IPS-NIHi11 (cell line): ENCODE results near the gene SCYGR1.
"Not testable (repeated sequence)": the region's sequence is repeated elsewhere in the genome, so short reads cannot be mapped to it uniquely, and the experiment has no call there.

Source experiments
- DNase-seq: peaks from one replicate; pipeline ENCODE4 v3.0.0; 2012; ENCODE audit warnings: mixed read lengths, low spot score

The SCYGR1 gene, protein sequence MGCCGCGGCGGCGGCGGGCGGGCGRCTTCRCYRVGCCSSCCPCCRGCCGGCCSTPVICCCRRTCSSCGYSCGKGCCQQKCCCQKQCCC

GRCh38 chr2:227387583-227387982 is at the start of gene SCYGR1:
TSS of gene SCYGR1 (minus strand) at chr2:227387949. CDS start at chr2:227387949, 0 bp downstream.
- DNase-seq, result not testable (repeated sequence)

DNA sequence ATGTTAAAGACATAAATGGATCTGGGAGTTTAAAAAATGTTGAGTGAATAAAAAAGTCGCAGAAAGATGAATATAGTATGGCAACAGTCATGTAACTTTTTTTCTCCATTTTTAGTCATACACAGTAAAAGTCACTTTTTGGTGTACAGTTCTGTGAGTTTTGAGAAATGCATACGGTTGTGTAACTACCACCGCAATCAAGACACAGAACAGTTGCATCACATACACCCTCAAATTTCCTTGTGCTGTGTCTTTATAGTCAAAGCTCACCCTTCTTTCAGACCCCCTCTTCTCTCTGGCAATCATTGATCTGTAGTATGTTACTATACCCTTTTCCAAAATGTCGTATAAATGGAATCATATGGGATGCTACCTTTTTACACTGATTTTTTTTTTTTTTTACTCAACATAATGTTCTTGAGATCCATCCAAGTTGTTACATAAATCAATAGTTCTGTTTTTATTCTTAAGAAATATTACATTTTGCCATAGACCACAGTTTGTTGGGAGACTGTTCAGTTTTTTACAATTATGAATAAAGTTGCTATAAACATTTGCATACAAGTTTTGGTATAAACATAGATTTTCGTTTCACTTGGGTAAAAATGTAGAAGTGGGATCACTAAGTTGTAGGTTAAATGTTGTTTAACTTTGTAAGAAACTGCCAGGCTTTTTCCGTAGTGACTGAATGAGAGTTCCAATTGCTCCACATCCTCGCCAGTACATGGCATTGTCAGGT is 48.9 kb upstream of the SCYGR1 start:
- no peak for DNase-seq

GRCh38 chr2:227433171-227433570 is 45.4 kb upstream of the SCYGR1 start:
- DNase-seq, result no peak

- DNase-seq, result no peak
These were observed 42.9 kb upstream of the SCYGR1 start for GRCh38 chr2:227430639-227431038.

- no peak for DNase-seq
These were observed 41.1 kb upstream of the SCYGR1 start for GRCh38 chr2:227428731-227429285.

DNA sequence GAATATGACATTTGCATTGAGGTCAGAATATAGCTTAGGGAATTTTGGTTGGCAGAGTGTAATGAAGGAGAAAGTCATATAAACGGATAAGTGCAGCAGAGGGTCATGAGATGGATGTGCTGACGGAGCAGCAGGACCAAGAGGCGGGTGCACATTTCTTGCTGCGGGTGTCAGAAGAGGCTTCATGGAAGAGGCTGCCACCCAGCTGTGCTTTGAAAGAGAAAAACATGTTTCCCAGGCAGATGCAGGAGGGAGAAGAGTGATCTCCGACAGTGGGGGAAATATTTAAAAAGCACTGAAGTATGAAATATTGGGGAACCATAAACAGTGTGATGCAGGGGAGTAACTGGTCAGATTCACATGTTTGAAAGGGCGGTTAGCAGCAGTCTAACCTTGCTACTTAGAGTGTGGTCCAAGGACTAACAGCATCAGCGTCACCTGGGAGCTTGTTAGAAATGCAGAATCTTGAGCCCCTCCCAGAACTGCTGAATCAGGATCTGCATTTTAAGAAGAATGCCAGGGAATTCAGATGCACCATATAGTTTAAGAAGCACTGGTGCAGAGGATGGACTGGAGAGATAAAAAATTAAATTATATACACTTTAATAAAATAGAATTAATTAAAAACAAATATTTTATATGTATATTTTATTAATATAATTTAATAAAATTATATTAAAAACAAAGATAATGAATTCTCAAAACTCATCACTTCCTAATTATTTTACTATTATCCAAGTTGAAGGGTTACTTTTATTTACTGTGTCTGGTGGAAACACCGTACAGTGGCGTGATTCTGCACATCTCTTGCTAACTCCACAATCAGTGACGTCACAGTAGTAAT is 36.1 kb upstream of the SCYGR1 start:
- DNase-seq, result no peak

- DNase-seq, result no peak
These were observed 32.6 kb upstream of the SCYGR1 start for GRCh38 chr2:227420087-227421052.

- no peak for DNase-seq
These were observed 29.0 kb upstream of the SCYGR1 start for GRCh38 chr2:227416701-227417100.

DNA sequence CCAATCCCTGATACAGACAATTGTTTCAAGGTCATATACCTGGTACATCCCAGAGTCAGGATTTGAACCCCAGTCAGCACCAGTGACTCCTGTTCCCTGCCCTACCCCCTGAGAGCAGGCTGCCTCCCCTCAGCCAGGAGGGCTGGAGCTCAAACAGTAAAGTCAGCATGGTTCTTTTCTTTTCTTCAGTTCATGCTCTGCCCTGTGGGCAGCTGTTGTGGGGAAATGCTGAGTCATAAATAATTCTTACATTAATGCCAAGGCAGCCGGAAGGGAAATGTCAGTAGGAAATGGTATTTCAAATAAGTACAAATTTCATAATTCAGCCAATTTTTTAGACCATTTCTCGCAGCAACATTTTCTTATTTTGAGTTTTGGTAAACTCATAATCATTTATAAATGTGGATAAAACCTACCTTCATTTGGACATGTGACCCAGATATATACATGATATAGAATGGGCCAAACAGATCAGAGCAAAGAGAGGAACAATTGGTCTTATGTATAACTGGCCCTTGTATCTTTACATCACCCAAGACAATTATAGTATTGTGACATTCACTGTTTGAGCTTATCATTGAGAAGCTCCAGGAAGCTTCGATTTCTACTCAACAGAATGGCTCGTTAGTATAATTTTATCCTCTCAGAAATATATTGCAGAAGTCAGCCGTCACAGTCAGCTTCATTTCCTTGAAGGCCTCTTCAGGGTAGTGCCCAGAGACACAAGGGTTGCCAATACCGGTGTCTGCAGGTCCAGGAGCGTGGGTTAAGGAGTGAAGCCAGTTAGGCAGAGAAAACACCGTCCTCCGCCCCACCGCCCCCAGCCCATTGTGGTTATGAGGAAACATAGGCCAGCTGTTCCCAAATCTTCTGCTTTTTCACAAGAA is 28.0 kb upstream of the SCYGR1 start:
- no peak for DNase-seq

- DNase-seq, result no peak
These were observed 27.1 kb upstream of the SCYGR1 start for GRCh38 chr2:227414846-227415245.

DNA sequence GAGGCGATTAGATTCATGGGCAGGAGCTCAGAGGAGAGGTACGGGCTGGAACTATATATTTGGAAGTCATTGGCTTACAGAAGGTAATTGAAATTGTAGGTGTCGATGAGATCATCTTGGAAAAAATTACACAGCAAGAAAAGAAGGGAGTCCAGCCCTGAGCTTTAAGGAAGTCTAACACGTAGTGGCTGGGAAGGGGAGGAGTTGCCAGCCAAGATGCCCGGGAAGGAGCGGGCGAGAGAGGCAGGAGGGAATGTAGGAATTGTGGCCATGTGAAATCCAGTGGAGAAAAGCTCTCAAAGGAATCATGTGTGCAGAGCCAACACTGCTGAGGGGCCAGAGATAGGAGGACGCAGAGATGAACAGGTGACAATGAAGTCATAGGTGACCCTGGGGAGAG is 25.6 kb upstream of the SCYGR1 start:
- DNase-seq, result no peak

- DNase-seq, result no peak
These were observed 25.1 kb upstream of the SCYGR1 start for GRCh38 chr2:227412877-227413276.

DNA sequence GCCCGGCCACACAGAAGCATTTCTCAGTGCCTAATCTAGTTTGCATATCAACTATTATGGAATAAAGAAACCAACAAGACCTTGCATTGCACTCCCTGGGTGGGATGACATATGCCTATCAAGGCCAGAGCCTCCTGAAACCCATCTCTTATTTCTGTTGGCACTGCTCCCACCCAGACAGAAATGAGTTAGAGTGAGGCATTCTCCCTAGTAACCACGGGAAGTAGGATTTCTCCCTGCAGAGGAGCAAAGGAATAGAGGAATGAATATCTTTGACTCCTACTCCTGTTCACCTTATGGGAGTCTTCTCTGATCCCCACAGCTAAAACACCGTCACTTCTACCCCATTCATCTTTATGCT is 24.2 kb upstream of the SCYGR1 start:
- DNase-seq, result no peak

DNA sequence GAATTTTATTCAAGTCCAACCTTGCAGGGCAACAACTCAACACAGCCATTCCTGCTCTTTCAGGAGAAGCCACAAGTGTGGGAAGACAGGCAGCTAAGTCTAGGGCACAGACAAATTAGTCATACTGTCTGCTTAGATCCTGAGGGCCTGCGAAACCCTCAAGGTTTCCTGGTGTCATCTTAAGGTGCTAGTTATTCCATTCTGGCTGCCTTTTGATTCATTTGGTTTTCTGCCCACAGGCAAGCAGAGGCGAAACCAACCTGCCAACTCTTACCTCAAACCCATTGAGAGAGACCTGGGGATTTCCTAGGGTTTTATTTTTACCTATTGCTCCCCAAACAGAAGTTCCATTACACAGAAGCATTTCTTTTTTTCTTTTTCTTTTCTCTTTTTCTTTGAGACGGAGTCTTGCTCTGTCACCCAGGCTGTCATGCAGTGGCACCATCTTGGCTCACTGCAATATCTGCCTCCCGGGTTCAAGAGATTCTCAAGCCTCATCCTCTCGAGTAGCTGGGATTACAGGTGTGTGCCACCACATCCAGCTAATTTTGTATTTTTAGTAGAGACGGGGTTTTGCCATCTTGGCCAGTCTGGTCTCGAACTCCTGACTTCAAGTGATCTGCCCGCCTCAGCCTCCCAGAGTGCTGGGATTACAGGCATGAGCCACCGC is 23.7 kb upstream of the SCYGR1 start:
- no peak for DNase-seq

GRCh38 chr2:227410191-227410590 is 22.4 kb upstream of the SCYGR1 start:
- DNase-seq, result no peak

DNA sequence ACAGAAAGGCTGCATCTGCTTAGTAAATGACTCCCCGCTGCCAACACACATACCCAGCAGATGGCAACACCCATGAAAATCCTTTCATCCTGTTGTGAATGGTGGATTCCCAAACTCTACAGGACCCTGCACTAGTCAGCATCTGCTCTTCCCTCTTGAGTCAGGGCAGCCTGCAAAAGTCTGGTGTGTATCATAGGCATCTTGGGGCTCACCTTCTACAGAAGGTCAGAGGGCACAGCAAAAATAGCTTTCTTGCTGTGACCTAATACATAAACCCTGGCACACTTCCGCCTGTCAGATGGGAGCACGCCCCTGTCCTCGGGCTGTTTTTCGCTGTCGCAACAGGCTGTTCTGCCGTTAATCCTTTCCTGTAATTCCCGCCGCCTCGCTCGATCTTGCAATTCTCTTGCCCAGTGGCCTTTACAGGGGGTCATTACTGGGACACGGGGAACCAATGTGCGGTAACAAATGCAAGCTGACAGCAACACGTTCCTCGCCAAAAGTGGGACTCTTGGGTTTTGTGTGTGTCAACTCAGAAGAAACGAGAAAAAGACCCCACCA is 19.9 kb upstream of the SCYGR1 start:
- no peak for DNase-seq

DNA sequence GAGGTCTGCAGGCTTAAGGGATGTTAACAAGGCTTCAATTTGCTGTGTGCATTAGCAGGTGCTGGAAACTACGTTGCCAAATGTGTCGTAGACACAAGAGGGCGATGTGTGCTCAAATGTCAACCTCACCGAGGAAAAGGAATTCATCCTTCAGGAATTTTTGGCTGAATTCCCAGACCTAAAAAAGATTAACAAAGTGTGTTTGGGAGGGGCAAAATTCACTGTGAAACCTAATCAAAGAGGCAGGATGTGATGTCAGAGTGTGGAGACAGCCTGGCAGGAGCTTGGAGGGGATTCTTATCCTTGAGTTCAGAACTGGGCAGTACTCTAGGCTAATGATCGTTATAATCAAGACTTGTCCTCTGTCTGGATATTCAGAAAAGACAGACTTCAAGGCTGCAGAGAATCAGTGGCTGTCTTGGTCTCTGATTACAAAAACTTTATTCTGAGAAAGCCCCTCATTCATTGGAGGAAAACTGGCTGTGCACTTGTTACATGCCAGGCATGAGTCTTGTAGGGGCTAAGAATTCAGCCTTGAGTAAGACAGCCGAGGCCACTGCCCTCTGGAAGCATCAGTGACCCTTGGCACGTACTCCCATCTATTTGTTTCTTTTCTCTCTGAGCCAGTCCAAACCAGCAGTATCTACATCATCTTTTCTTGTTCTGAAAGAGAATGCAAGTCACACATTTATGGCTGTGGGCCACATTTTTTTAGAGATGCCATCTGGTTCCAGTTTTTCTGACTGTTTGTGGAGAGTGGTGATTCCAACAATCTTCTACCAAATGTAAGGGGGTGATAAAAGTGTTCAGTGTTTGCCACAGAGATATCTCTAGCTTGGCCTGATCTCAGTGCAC is 18.7 kb upstream of the SCYGR1 start:
- DNase-seq, result peak; percentile 78

GRCh38 chr2:227404585-227405271 is 17.0 kb upstream of the SCYGR1 start:
- no peak for DNase-seq
